K562 (cell line): ENCODE data around the gene WFDC1.

Source experiments
- ETS1 ChIP-seq: conservative IDR thresholded peaks from 2 replicates; pipeline ENCODE4 v1.6.1; 2011; ENCODE audit warnings: low read depth, mild to moderate bottlenecking, low read length; ENCODE audit not compliant: control insufficient read depth
- EZH2 ChIP-seq: IDR thresholded peaks from 2 replicates; pipeline ENCODE4 v1.6.1; 2012; ENCODE audit warnings: low read depth, mild to moderate bottlenecking, inconsistent platforms, low read length, borderline replicate concordance
- POLR2G ChIP-seq: fragments of 200-400 bp; formaldehyde crosslinking; IDR thresholded peaks from 2 replicates; pipeline ENCODE4 v1.6.1; 2017; ENCODE audit warnings: low read depth, mild to moderate bottlenecking, antibody characterized with exemption, low read length, moderate library complexity
- SMAD4 ChIP-seq: fragments of 250-450 bp; sonication (Bioruptor Pico); conservative IDR thresholded peaks from 2 replicates; pipeline ENCODE4 v1.8.0; 2021; ENCODE audit warnings: inconsistent platforms, mild to moderate bottlenecking, moderate library complexity
- SMC3 ChIP-seq: conservative IDR thresholded peaks from 2 replicates; pipeline ENCODE4 v1.6.1; 2011; ENCODE audit warnings: low read depth, low read length, improper control_type of control experiment; ENCODE audit not compliant: insufficient read depth
- ZNF184 ChIP-seq: sonication (generic); formaldehyde crosslinking; IDR thresholded peaks from 2 replicates; pipeline ENCODE4 v1.5.0; 2020; ENCODE audit warnings: missing genetic modification reagents
- TF ChIP-seq, protein P1 (sequence below): fragments of 450-650 bp; IDR thresholded peaks from 2 replicates; pipeline ENCODE4 v1.6.1; 2016; ENCODE audit warnings: mild to moderate bottlenecking
- TF ChIP-seq, protein P2 (sequence below), 2 experiments: IDR thresholded peaks; 2 replicates each; pipeline ENCODE4 v1.6.1; 2012; ENCODE audit warnings: improper control_type of control experiment in 2 of 2, low read depth in 2 of 2, low read length in 2 of 2, borderline replicate concordance in 1 of 2
- TF ChIP-seq, protein P3 (sequence below): sonication (generic); formaldehyde crosslinking; IDR thresholded peaks from 2 replicates; pipeline ENCODE4 v1.8.1; 2022; ENCODE audit warnings: missing genetic modification reagents

GRCh38 chr16:84247331-84247730 lies 47.3 kb upstream of the WFDC1 start:
- TF ChIP-seq, protein P1, sequence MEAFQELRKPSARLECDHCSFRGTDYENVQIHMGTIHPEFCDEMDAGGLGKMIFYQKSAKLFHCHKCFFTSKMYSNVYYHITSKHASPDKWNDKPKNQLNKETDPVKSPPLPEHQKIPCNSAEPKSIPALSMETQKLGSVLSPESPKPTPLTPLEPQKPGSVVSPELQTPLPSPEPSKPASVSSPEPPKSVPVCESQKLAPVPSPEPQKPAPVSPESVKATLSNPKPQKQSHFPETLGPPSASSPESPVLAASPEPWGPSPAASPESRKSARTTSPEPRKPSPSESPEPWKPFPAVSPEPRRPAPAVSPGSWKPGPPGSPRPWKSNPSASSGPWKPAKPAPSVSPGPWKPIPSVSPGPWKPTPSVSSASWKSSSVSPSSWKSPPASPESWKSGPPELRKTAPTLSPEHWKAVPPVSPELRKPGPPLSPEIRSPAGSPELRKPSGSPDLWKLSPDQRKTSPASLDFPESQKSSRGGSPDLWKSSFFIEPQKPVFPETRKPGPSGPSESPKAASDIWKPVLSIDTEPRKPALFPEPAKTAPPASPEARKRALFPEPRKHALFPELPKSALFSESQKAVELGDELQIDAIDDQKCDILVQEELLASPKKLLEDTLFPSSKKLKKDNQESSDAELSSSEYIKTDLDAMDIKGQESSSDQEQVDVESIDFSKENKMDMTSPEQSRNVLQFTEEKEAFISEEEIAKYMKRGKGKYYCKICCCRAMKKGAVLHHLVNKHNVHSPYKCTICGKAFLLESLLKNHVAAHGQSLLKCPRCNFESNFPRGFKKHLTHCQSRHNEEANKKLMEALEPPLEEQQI: no peak
- TF ChIP-seq, protein P2, sequence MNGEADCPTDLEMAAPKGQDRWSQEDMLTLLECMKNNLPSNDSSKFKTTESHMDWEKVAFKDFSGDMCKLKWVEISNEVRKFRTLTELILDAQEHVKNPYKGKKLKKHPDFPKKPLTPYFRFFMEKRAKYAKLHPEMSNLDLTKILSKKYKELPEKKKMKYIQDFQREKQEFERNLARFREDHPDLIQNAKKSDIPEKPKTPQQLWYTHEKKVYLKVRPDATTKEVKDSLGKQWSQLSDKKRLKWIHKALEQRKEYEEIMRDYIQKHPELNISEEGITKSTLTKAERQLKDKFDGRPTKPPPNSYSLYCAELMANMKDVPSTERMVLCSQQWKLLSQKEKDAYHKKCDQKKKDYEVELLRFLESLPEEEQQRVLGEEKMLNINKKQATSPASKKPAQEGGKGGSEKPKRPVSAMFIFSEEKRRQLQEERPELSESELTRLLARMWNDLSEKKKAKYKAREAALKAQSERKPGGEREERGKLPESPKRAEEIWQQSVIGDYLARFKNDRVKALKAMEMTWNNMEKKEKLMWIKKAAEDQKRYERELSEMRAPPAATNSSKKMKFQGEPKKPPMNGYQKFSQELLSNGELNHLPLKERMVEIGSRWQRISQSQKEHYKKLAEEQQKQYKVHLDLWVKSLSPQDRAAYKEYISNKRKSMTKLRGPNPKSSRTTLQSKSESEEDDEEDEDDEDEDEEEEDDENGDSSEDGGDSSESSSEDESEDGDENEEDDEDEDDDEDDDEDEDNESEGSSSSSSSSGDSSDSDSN (IDR thresholded peaks at IDR 0.05; ENCODE audit: borderline replicate concordance in 1 of 2, low read depth in 2 of 2, low read length in 2 of 2): no peak
- TF ChIP-seq, protein P3, sequence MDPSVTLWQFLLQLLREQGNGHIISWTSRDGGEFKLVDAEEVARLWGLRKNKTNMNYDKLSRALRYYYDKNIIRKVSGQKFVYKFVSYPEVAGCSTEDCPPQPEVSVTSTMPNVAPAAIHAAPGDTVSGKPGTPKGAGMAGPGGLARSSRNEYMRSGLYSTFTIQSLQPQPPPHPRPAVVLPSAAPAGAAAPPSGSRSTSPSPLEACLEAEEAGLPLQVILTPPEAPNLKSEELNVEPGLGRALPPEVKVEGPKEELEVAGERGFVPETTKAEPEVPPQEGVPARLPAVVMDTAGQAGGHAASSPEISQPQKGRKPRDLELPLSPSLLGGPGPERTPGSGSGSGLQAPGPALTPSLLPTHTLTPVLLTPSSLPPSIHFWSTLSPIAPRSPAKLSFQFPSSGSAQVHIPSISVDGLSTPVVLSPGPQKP (CRISPR knock-in tag): no peak
- no peak for TF ChIP-seq ETS1
- no peak for TF ChIP-seq SMAD4 (CRISPR knock-in tag)
- no peak for TF ChIP-seq EZH2
- TF ChIP-seq ZNF184 (CRISPR knock-in tag): no peak
- no peak for TF ChIP-seq POLR2G
- TF ChIP-seq SMC3: no peak
